OCI-LY1 (cell line): Measurements from ENCODE around the gene LHFPL2.

Experiments used
- CTCF ChIP-seq: fragments of 200-600 bp; sonication (generic), shearing (Covaris generic); IDR thresholded peaks from 2 replicates; pipeline ENCODE4 v1.5.1; 2017; ENCODE audit warnings: mild to moderate bottlenecking, antibody characterized with exemption, low read length, moderate library complexity, mixed read lengths
- EZH2 ChIP-seq: fragments of 200-600 bp; sonication (generic), shearing (Covaris generic); IDR thresholded peaks from 2 replicates; pipeline ENCODE4 v1.8.0; 2017; ENCODE audit warnings: borderline replicate concordance, mixed run types, mild to moderate bottlenecking, antibody characterized with exemption, low read length, moderate library complexity, mixed read lengths

- TF ChIP-seq CTCF (no peak), EZH2 (no peak)
Measured at GRCh38 chr5:78637468-78637867, 11.1 kb downstream of the LHFPL2 start.
